GM18505 (cell line): ENCODE results near the gene SART1.

Experiments
- ATAC-seq: cut with Tn5 transposase; IDR thresholded peaks from one replicate; pipeline ENCODE4 v1.9.1; 2021; ENCODE audit not compliant: unreplicated experiment
- POLR2A ChIP-seq: IDR thresholded peaks from 4 replicates; pipeline ENCODE4 v1.6.1; 2011; ENCODE audit warnings: borderline replicate concordance; ENCODE audit not compliant: insufficient read depth, insufficient read length; ENCODE audit errors: extremely low read depth

The SART1 gene

DNA sequence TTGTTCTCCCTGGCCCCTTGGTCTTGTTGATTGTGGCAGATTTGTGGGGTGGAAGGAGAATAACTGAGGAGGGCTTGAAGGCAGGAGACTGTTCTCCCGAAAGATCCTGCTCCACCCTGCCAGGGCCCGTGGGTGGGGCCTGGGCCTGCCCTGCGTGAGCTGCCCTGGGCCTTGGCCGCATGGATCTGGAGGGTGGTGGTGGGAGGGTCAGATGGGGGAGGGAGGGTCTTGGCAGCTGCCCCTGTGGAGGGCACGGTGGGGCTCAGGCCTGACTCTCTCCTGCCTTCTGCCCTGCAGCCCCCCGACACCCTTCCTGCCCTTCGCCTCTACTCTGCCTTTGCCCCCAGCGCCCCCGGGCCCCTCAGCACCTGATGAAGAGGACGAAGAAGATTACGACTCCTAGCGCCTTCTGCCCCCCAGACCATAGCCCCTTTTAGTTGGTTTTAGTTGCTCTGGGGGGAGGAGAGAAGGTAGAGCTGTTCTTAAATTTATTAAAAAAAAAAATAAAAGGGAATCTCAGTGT, 40.4 kb upstream of the SART1 start:
- no peak for TF ChIP-seq POLR2A
- ATAC-seq: no peak

DNA sequence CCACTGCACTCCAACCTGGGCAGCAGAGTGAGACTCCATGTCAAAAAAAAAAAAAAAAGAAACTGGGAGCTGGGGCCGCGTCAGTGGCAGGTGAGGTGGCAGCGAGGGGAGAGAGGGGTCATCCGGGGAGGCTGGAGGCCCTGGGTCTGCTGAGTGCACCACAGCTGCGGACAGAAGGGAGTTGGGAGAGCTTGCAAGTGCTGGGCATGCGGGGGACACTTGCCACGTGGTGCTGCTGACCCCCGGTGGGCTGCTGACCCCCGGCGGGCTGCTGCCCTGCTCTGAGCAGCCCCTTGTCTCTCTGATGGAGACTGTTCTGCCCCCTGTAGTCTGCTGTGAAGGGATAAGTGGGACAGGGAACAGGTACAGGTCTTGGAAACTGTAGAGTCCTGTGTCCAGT, 39.7 kb upstream of the SART1 start:
- no peak for TF ChIP-seq POLR2A

DNA sequence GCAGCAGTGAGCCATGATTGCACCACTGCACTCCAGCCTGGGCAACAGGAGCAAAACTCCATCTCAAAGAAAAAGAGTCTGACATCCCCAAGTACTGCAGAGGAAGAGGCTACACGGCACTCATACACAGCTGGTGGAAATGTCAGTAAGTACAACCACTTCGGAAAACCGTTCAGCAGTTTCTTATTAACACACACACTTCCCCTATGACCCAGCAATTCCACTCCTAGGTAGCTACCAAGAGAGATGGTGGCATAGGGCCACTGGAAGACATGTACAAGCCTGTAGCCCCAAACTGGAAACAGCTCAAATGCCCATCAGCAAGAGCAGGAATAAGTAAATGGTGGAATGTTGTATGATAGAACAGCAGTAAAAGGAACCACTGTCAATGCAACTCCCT, 39.0 kb upstream of the SART1 start:
- ATAC-seq: no peak
- no peak for TF ChIP-seq POLR2A

More for the DNA sequence above, 39.7 kb upstream of the SART1 start:
- ATAC-seq: no peak

DNA sequence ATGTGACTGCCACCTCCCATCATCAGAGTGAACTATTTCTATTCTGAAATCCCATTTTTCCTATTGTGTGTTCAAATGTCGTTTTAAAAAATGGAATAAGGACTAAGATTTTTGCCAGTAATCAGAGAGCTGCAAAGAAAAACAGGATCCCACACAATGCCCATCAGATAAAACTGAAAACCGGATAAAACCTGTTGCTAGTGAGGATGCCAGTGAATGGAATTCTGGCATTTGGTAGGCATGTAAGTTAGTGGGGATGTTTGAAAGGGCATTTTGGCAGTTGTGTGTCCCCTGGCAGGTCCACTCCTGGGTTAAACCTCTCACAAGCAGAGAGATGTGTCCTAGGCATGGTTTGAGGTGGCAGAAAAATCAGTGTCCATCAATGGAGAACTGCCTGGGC, 36.1 kb upstream of the SART1 start:
- no peak for ATAC-seq
- no peak for TF ChIP-seq POLR2A

DNA sequence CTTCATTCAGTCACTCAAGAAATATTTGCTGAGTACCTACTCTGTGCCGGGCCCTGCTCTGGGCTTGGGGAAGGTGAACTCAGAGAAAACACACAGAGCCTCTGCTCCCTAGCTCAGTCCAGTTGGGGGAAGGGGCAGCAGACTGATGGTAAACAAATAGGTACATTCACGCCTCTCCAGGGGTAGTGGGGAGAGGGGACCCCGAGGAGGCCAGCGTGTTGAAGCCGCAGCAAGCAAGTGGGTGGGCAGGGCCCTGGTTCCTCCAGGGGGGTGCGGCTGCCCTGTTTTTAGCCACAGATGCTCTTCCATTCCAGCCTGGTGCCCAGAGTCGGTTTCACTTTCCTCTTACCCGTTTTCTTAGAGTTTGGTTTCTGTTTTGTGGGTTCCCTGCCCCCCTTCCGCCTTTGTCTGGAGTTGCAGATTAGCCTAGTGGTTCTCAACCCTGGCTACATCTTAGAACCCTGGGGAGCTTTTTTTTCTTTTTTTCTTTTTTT, 33.6 kb upstream of the SART1 start:
- peak; percentile 51 for ATAC-seq
- TF ChIP-seq POLR2A: peak; percentile 65

DNA sequence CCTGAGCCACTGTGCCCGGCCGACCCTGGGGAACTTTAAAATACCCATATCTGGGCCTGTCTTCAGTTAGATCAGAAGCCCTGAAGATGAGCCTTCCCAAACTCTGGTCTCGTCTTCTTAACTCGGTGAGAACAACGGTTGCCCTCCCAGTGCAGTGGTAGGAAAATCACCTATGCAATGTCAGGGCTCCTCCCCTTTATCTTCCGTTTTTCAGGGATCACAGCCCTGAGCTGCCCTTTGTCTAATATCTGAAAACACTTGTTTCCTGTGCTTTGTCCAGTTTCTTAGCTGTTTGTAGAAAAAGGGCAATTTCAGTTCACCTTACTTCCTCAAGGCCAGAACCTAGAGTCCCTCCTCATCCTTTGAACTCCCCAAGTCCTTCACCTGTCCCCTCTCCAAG, 32.9 kb upstream of the SART1 start:
- no peak for ATAC-seq
- TF ChIP-seq POLR2A: no peak

DNA sequence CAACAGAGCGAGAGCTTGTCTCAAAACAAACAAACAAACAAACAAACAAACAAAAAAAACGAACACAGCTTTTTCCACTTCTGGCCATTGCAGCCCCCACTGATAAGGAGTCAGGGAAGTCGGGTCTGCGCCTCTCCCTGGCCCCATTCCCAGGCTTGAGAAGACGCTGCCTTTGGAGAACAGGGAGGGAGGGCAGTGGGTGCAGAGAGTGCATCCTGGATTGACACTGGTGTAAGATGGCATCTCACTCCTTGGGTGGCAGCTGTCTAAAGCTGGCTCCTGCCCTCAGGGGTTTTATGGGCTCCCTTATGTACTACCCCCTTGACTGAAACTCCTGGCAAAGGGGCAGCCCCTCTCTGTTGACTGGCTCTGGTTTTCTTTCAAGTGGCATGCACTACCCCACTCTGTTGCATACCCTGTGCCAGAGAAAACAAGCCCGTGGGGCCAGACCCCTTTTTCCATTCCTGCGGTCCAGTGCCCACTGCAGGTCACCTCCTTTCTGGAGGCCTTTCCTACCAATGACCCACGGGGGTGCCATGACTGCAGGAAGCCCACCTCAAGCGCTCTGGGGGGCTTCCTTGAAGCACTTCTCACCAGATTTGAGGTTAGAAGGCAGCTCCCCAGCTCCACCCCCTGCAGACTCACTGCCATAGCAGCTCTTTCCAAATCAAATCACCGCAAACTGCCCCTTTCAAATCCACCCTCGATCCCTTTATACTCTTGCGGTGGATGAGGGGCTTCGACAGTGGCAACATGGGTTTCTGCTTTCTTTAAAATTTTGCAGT, 29.6 kb upstream of the SART1 start:
- TF ChIP-seq POLR2A: no peak
- no peak for ATAC-seq

DNA sequence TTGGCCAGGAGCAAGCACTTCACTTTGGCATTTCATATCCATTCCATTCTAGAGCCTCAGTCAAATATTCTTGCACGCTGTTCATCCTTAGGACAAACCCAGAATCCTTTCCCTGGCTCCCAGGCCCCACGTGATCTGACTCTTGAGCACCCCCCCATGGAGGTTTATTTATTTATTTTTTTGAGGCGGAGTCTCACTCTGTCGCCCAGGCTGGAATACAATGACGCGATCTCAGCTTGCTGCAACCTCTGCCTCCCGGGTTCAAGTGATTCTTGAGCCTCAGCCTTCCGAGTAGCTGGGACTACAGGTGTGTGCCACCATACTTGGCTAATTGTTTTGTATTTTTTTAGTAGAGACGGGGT, 29.0 kb upstream of the SART1 start:
- no peak for TF ChIP-seq POLR2A
- no peak for ATAC-seq

DNA sequence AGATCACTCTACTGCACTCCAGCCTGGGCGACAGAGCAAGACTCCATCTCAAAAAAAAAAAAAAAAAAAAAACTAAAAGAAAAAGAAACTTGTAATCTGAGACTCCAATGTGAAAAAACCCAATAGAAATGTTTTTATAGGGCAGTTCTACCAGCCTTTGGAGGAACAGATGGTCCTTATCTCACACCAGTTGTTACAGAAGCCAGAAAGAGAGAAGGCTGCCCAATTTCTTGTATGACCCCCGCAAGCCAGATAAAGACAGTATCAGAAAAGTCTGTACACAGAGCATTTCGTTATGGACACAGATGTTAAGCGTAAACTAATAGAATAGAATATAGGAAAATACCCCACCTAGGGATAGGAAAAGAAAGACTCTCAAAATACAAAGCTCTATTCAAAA, 27.5 kb upstream of the SART1 start:
- no peak for ATAC-seq
- no peak for TF ChIP-seq POLR2A

DNA sequence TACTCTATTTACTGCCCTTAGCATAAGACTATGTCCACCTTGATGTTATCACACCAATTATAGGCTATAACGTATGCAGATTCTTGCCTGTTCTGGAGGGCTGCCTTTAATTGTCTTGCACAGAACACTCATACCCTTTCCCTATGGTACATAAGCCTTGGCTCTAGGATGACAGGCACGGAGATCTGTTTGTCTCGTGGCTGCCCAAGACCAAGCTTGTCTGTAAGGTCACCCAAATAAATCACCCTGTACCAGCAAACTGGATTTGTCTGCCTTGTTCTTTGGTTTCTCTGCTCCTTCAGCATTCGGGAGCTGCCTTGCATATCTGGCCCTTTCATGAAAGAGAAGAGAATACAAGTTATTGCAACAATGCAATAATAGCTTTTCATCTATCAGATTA, 23.8 kb upstream of the SART1 start:
- ATAC-seq: no peak
- TF ChIP-seq POLR2A: no peak

DNA sequence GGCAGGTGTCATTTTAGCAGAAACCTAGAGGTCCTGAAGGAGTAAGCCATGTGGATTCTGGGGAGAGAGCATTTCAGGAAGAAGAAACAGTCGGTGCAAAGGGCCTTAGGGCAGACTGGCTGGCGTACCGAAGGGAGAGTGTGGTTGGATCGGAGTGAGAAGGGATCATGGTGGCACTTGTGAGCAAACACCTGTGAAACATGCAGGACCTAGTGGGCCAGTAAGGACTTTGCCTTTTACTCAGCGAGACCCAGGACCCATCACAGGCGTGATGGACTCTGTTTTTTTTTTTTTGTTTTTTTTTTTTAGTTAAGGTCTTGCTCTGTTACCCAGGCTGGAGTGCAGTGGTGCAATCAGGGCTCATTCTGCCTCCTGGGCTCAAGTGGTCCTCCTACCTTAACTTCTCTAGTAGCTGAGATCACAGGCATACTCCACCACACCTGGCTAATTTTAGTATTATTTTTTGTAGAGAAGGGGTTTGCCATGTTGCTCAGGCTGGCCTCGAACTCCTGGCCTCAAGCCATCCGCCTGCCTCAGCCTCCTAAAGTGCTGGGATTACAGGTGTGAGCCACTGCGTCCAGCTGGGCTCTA, 19.7 kb upstream of the SART1 start:
- ATAC-seq: no peak
- TF ChIP-seq POLR2A: no peak

DNA sequence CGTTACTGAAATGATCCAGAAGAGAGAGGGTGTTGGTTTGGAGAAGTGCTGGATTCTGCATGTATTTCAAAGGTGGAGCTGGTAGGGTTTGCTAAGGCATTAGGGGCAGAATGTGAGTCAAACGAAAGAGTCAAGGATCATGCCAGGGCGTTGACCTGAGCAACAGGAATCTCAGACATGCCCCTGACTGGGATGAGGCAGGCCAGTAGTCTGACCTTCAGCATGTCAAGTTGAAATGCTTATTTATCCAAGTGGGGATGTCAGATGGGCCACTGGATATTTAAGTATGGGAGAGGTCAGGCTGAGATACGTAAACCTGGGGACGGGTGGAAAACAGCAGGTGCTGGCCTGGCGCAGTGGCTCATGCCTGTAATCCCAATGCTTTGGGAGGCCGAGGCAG, 19.0 kb upstream of the SART1 start:
- ATAC-seq: no peak
- TF ChIP-seq POLR2A: no peak

DNA sequence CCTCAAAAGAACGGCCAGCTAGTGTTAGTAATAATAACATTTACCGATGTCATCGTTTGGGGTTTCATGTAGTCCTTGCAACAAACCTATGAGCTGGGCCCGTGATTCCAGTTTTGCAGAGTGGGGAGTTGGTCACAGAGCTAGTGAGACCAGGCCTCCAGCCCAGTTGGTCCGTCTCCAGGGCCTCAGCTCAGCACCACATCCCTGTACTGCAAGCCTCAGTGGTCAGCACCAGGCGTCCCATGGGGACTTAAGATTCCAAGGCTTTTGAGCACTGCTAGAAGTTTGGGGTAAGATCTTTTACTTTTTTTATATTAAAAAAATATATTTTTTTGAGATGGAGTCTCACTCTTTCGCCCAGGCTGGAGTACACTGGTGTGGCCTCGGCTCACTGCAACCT, 17.3 kb upstream of the SART1 start:
- no peak for ATAC-seq
- TF ChIP-seq POLR2A: no peak

DNA sequence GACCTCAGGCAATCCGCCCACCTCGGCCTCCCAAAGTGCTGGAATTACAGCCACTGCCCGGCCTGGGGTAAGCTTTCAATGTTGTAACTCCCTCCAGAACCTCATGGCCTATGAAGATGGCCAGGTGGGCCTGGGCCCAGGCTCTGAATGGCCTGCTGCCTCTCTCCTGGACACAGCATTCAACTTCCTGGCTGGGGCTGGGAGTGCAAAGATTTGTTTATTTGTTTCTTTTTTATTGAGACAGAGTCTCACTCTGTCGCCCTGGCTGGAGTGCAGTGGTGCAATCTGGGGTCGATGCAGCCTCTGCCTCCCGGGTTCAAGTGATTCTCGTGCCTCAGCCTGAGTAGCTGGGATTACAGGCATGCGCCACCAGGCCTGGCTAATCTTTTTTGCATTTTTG, 16.8 kb upstream of the SART1 start:
- TF ChIP-seq POLR2A: no peak
- ATAC-seq: no peak
